Measurements from ENCODE around the gene TEX52.

DNA sequence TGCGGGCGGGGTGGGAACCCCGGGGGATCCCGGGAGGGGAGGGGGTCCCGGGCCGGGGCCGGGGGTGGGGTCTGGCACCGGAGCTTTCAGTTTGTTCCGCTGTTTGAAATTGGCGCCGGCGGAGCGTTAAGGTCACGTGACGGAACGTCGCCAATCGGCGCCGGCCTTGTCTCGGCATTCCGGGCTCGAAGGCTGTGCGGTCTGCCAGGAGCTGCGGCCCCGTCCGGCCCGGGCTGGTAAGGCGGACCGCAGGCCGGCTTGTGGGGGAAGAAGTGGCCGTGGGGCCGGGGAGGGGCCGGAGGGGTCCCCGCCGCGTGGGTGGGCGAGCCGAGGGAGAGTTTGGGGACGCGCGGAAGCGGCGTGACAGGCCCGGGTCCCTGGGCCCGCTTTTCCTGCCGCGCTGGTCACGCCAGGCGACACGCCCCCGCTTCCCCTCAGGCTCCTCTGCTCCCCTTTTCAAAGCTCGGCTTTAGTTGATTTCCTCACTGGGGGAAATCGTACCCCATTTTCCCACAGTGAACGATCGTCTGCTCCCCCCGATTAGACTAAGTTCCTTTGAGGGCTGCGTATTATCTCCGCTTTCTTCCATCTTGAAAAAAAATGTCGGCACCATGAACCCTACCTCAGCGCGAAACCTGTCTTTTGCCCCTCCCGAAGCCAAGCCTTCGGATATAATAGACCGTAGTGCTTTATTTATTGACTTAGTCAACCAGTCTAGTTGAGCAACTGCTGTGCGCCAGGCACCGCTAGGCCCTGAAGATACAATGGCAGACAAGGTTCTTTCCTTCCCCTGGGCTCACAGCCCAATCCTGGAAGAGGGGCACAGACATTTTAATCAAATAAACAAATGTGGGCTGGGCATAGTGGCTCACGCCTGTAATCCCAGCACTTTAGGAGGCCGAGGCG lies 20.5 kb upstream of the TEX52 start, which contains the start of the genes FOXM1 and RHNO1:
- TF ChIP-seq, protein P1, sequence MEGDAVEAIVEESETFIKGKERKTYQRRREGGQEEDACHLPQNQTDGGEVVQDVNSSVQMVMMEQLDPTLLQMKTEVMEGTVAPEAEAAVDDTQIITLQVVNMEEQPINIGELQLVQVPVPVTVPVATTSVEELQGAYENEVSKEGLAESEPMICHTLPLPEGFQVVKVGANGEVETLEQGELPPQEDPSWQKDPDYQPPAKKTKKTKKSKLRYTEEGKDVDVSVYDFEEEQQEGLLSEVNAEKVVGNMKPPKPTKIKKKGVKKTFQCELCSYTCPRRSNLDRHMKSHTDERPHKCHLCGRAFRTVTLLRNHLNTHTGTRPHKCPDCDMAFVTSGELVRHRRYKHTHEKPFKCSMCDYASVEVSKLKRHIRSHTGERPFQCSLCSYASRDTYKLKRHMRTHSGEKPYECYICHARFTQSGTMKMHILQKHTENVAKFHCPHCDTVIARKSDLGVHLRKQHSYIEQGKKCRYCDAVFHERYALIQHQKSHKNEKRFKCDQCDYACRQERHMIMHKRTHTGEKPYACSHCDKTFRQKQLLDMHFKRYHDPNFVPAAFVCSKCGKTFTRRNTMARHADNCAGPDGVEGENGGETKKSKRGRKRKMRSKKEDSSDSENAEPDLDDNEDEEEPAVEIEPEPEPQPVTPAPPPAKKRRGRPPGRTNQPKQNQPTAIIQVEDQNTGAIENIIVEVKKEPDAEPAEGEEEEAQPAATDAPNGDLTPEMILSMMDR (IDR thresholded peaks at IDR 0.05; ENCODE audit: low read depth, low read length), result no peak
- peak; percentile 70 for TF ChIP-seq POLR2A (IDR thresholded peaks at IDR 0.05; ENCODE audit: extremely low read depth, insufficient read length)
- TF ChIP-seq, protein P2, sequence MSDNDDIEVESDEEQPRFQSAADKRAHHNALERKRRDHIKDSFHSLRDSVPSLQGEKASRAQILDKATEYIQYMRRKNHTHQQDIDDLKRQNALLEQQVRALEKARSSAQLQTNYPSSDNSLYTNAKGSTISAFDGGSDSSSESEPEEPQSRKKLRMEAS (IDR thresholded peaks at IDR 0.05; ENCODE audit: low read depth, low read length), result peak; percentile 88

Data from NB4 (cell line).